H9 (cell line): ENCODE data around the gene PLG. TPM values are rescaled to one million over a fixed set of nuclear protein-coding genes. Genes with fewer than 3 reads are reported as not detected.
A peak's percentile ranks its signal among the peaks of the same experiment; 100 is the strongest.

Experiments used
- DNase-seq: peaks from one replicate; pipeline ENCODE4 v3.0.0-alpha.2; 2017
- H2AFZ ChIP-seq: one replicate; pipeline ENCODE4 v1.6.1; 2013; ENCODE audit warnings: mild to moderate bottlenecking, low read length, control low read depth, moderate library complexity
- H2AK5ac ChIP-seq: 2 replicates; pipeline ENCODE4 v1.6.1; 2013; ENCODE audit warnings: low read length, control low read depth, mixed read lengths; ENCODE audit not compliant: insufficient read length
- H2BK120ac ChIP-seq: one replicate; pipeline ENCODE4 v1.6.1; 2013; ENCODE audit warnings: low read depth, mild to moderate bottlenecking, low read length, control low read depth, inconsistent platforms; ENCODE audit not compliant: poor library complexity, severe bottlenecking
- H2BK12ac ChIP-seq: 2 replicates; pipeline ENCODE4 v1.6.1; 2013; ENCODE audit warnings: low read length, control low read depth, mixed read lengths, low read depth; ENCODE audit not compliant: insufficient read length
- H2BK15ac ChIP-seq: 2 replicates; pipeline ENCODE4 v1.6.1; 2013; ENCODE audit warnings: low read depth, low read length, control low read depth
- H2BK20ac ChIP-seq: one replicate; pipeline ENCODE4 v1.6.1; 2013; ENCODE audit warnings: low read depth, mild to moderate bottlenecking, low read length, control low read depth, inconsistent platforms; ENCODE audit not compliant: poor library complexity, severe bottlenecking
- H2BK5ac ChIP-seq: 2 replicates; pipeline ENCODE4 v1.6.1; 2013; ENCODE audit warnings: low read length, control low read depth, mixed read lengths; ENCODE audit not compliant: insufficient read length
- H3K14ac ChIP-seq: 2 replicates; pipeline ENCODE4 v1.6.1; 2013; ENCODE audit warnings: low read length, control low read depth; ENCODE audit not compliant: insufficient read depth
- H3K18ac ChIP-seq: 2 replicates; pipeline ENCODE4 v1.6.1; 2013; ENCODE audit warnings: low read depth, mild to moderate bottlenecking, mixed read lengths, low read length, control low read depth; ENCODE audit not compliant: insufficient read length
- H3K23ac ChIP-seq: 2 replicates; pipeline ENCODE4 v1.6.1; 2013; ENCODE audit warnings: low read length, control low read depth, mixed read lengths, low read depth; ENCODE audit not compliant: insufficient read length
- H3K23me2 ChIP-seq: 2 replicates; pipeline ENCODE4 v1.6.1; 2013; ENCODE audit warnings: low read depth, mild to moderate bottlenecking, mixed read lengths, low read length, control low read depth; ENCODE audit not compliant: insufficient read length, poor library complexity, severe bottlenecking
- H3K27ac ChIP-seq: 2 replicates; pipeline ENCODE4 v1.5.1; 2013; ENCODE audit warnings: low read length, control low read depth, mixed read lengths, low read depth; ENCODE audit not compliant: insufficient read length
- H3K27me3 ChIP-seq: 2 replicates; pipeline ENCODE4 v1.6.1; 2013; ENCODE audit warnings: low read length, control low read depth, inconsistent platforms; ENCODE audit not compliant: insufficient read depth
- H3K4ac ChIP-seq: 2 replicates; pipeline ENCODE4 v1.6.1; 2013; ENCODE audit warnings: low read depth, mild to moderate bottlenecking, control low read depth, inconsistent platforms, low read length, moderate library complexity
- H3K4me1 ChIP-seq: 2 replicates; pipeline ENCODE4 v1.6.1; 2013; ENCODE audit warnings: low read length, control low read depth, inconsistent platforms; ENCODE audit not compliant: insufficient read depth
- H3K4me2 ChIP-seq: 2 replicates; pipeline ENCODE4 v1.6.1; 2013; ENCODE audit warnings: low read length, control low read depth, mixed read lengths; ENCODE audit not compliant: insufficient read length, insufficient read depth
- H3K56ac ChIP-seq: 2 replicates; pipeline ENCODE4 v1.6.1; 2013; ENCODE audit warnings: low read depth, mild to moderate bottlenecking, mixed read lengths, low read length, control low read depth; ENCODE audit not compliant: insufficient read length
- H3K79me1 ChIP-seq: 2 replicates; pipeline ENCODE4 v1.6.1; 2013; ENCODE audit warnings: low read depth, mild to moderate bottlenecking, moderate library complexity, low read length, control low read depth, inconsistent platforms; ENCODE audit not compliant: insufficient read depth, poor library complexity, severe bottlenecking
- H3K79me2 ChIP-seq: 2 replicates; pipeline ENCODE4 v1.6.1; 2013; ENCODE audit warnings: low read length, control low read depth, inconsistent platforms; ENCODE audit not compliant: insufficient read depth
- H3K9ac ChIP-seq: 2 replicates; pipeline ENCODE4 v1.6.1; 2013; ENCODE audit warnings: low read length, control low read depth, mixed read lengths; ENCODE audit not compliant: insufficient read length; ENCODE audit errors: extremely low read depth
- H3K9me3 ChIP-seq: one replicate; pipeline ENCODE4 v1.6.1; 2013; ENCODE audit warnings: low read depth, low read length, inconsistent platforms; ENCODE audit not compliant: control insufficient read depth
- H3T11ph ChIP-seq: one replicate; pipeline ENCODE4 v1.6.1; 2013; ENCODE audit warnings: mild to moderate bottlenecking, low read length, control low read depth, inconsistent platforms
- H4K20me1 ChIP-seq: one replicate; pipeline ENCODE4 v1.6.1; 2013; ENCODE audit not compliant: control insufficient read depth, insufficient read length, insufficient read depth
- H4K5ac ChIP-seq: 2 replicates; pipeline ENCODE4 v1.6.1; 2013; ENCODE audit warnings: low read depth, mild to moderate bottlenecking, mixed read lengths, low read length, control low read depth; ENCODE audit not compliant: insufficient read length
- H4K8ac ChIP-seq: replicated peaks from 2 replicates; pipeline ENCODE4 v1.6.1; 2013; ENCODE audit warnings: low read length, control low read depth, mixed read lengths, low read depth; ENCODE audit not compliant: insufficient read length
- H4K91ac ChIP-seq: 2 replicates; pipeline ENCODE4 v1.6.1; 2013; ENCODE audit warnings: low read depth, mild to moderate bottlenecking, moderate library complexity, mixed read lengths, low read length, control low read depth; ENCODE audit not compliant: insufficient read length
- H3K27ac Mint-ChIP-seq, 3 experiments: 2 replicates in 2 of 3; 3 replicates in 1 of 3; pipeline ENCODE4 v1.8.0; 2020 to 2021; ENCODE audit warnings: mixed read lengths in 3 of 3, mild to moderate bottlenecking in 1 of 3, moderate library complexity in 1 of 3
- H3K27me3 Mint-ChIP-seq: 2 replicates; pipeline ENCODE4 v1.8.0; 2021; ENCODE audit warnings: low read depth, mild to moderate bottlenecking, moderate library complexity, mixed read lengths
- H3K36me3 Mint-ChIP-seq, 3 experiments: 2 replicates in 2 of 3; 3 replicates in 1 of 3; pipeline ENCODE4 v1.8.0; 2020 to 2021; ENCODE audit warnings: low read depth in 3 of 3, mixed read lengths in 3 of 3; ENCODE audit not compliant: insufficient read depth in 1 of 3
- H3K4me1 Mint-ChIP-seq, 2 experiments: 2 replicates each; pipeline ENCODE4 v1.8.0; 2020; ENCODE audit warnings: mixed read lengths in 2 of 2
- H3K4me3 Mint-ChIP-seq, 2 experiments: 2 replicates in 1 of 2; 3 replicates in 1 of 2; pipeline ENCODE4 v1.8.0; 2020 to 2021; ENCODE audit warnings: mild to moderate bottlenecking in 2 of 2, mixed read lengths in 2 of 2, moderate library complexity in 1 of 2
- H3K9me3 Mint-ChIP-seq, 2 experiments: 2 replicates in 1 of 2; 3 replicates in 1 of 2; pipeline ENCODE4 v1.8.0; 2020; ENCODE audit warnings: mild to moderate bottlenecking in 2 of 2, mixed read lengths in 2 of 2, moderate library complexity in 1 of 2
- WGBS: extraction: QIAGEN DNeasy Blood & Tissue Kit; methylation state at CpG from one replicate; pipeline ENCODE4 v1.1.7; 2013; ENCODE audit warnings: missing lambda C conversion rate, low lambda C conversion rate, mixed read lengths; ENCODE audit not compliant: insufficient read length; ENCODE audit errors: extremely low coverage; 5-methylcytosine and 5-hydroxymethylcytosine counted together
- total RNA-seq: library from RNA; stranded (reverse); gene quantifications from 2 replicates; pipeline ENCODE4 v1.2.1, GENCODE V29; 2021
- TF ChIP-seq, protein P1 (sequence below): fragments of 200-600 bp; sonication (generic); conservative IDR thresholded peaks from 3 replicates; pipeline ENCODE4 v1.8.0; 2021; ENCODE audit warnings: antibody characterized with exemption, mild to moderate bottlenecking

PLG gene
- total RNA-seq, 1 experiment from 2014 or later, result not detected

DNA sequence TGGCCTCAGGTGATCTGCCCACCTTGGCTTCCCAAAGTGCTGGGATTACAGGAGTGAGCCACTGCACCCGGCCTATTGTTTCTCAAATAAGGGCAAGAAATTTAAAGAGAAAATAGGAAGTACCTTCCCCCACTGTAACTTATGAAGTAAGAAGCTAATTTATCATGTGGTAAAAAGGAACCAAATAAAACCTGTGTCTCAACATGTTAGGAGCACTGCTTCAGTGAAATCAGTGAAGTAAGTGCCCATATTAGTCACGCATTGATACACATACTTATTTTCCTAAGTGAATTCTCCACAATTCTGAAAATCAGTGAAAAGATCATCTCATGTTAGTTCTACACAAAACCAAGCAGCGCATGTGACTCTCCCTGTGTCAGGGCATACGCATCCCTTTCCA lies 23.8 kb upstream of the PLG start:
- peak overlapping the region; percentile 34 to 66; a peak in 2 of 5 replicates for H3K4me3 Mint-ChIP-seq
- H3K27me3 Mint-ChIP-seq, result peaks cover 47% of the 10 kb centered on the region
- TF ChIP-seq, protein P1, sequence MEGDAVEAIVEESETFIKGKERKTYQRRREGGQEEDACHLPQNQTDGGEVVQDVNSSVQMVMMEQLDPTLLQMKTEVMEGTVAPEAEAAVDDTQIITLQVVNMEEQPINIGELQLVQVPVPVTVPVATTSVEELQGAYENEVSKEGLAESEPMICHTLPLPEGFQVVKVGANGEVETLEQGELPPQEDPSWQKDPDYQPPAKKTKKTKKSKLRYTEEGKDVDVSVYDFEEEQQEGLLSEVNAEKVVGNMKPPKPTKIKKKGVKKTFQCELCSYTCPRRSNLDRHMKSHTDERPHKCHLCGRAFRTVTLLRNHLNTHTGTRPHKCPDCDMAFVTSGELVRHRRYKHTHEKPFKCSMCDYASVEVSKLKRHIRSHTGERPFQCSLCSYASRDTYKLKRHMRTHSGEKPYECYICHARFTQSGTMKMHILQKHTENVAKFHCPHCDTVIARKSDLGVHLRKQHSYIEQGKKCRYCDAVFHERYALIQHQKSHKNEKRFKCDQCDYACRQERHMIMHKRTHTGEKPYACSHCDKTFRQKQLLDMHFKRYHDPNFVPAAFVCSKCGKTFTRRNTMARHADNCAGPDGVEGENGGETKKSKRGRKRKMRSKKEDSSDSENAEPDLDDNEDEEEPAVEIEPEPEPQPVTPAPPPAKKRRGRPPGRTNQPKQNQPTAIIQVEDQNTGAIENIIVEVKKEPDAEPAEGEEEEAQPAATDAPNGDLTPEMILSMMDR, result no peak
- H2BK12ac ChIP-seq, result no peak overlapping the region
- no peak overlapping the region for H3K14ac ChIP-seq
- no peaks in the 10 kb centered on the region for H3K4me1 ChIP-seq
- no peak overlapping the region for H2BK5ac ChIP-seq
- no peaks in the 10 kb centered on the region for H3K79me2 ChIP-seq
- no peak overlapping the region for H2BK120ac ChIP-seq
- no peaks in the 10 kb centered on the region for H3K36me3 Mint-ChIP-seq
- no peaks in the 10 kb centered on the region for H3K79me1 ChIP-seq
- no peak overlapping the region for H3K56ac ChIP-seq
- no peaks in the 10 kb centered on the region for H4K20me1 ChIP-seq
- H2BK20ac ChIP-seq, result no peak overlapping the region
- H3K4ac ChIP-seq, result no peak overlapping the region
- no peak overlapping the region for H4K5ac ChIP-seq
- H2BK15ac ChIP-seq, result no peak overlapping the region
- peaks cover under 1 to 5% of the 10 kb centered on the region in 2 experiments; a peak in 4 of 5 replicates for H3K9me3 Mint-ChIP-seq
- H3K27me3 ChIP-seq, result no peaks in the 10 kb centered on the region; the same call in 1 of the 2 replicates
- no peak overlapping the region for H3K9ac ChIP-seq
- H3K4me2 ChIP-seq, result no peak overlapping the region
- H3K27ac ChIP-seq, result no peak overlapping the region
- no peak overlapping the region for H3K18ac ChIP-seq
- H2AFZ ChIP-seq, result no peak overlapping the region
- H3K23ac ChIP-seq, result no peak overlapping the region
- H4K8ac ChIP-seq, result no peak overlapping the region
- no peaks in the 10 kb centered on the region; a peak in 1 of 4 replicates for H3K4me1 Mint-ChIP-seq
- H3T11ph ChIP-seq, result no peak overlapping the region
- DNase-seq, result no peak
- no peaks in the 10 kb centered on the region for H3K9me3 ChIP-seq
- no CpG with 5 or more reads among the region's 4 CpGs for WGBS
- H3K27ac Mint-ChIP-seq, result no peak overlapping the region
- no peaks in the 10 kb centered on the region for H3K23me2 ChIP-seq
- H4K91ac ChIP-seq, result no peak overlapping the region
- H2AK5ac ChIP-seq, result no peak overlapping the region
